DMS79 (cell line): Measurements from ENCODE around the gene CCDC167.

Experiments used
- DNase-seq: peaks from one replicate; lab custom pipeline; 2025; lab: John Stamatoyannopoulos, UW

Gene CCDC167

GRCh38 chr6:37499433-37500293 is at the start of gene CCDC167:
Gene CCDC167, minus strand, starts transcription at chr6:37499893. Its CDS starts 30 bp downstream, at chr6:37499863.
- DNase-seq = peak; percentile 100

- no peak for DNase-seq
Measured at GRCh38 chr6:37549154-37549553, 49.5 kb upstream of the CCDC167 start.

GRCh38 chr6:37548067-37548674 is 48.5 kb upstream of the CCDC167 start:
- no peak for DNase-seq

GRCh38 chr6:37547564-37548061 is 47.9 kb upstream of the CCDC167 start:
- peak; percentile 29 for DNase-seq

GRCh38 chr6:37546141-37546871 is 46.6 kb upstream of the CCDC167 start:
- DNase-seq = no peak

GRCh38 chr6:37544530-37544929 is 44.8 kb upstream of the CCDC167 start:
- no peak for DNase-seq

GRCh38 chr6:37543361-37543760 is 43.7 kb upstream of the CCDC167 start:
- DNase-seq = no peak

- DNase-seq = no peak
Measured at GRCh38 chr6:37541346-37541745, 41.7 kb upstream of the CCDC167 start.

GRCh38 chr6:37540390-37540789 is 40.7 kb upstream of the CCDC167 start:
- no peak for DNase-seq

GRCh38 chr6:37540029-37540352 is 40.3 kb upstream of the CCDC167 start:
- DNase-seq = no peak

- no peak for DNase-seq
Measured at GRCh38 chr6:37539171-37540028, 39.7 kb upstream of the CCDC167 start.

GRCh38 chr6:37538107-37538506 is 38.4 kb upstream of the CCDC167 start:
- DNase-seq = no peak

- DNase-seq = no peak
Measured at GRCh38 chr6:37537548-37537947, 37.9 kb upstream of the CCDC167 start.

GRCh38 chr6:37536491-37537190 is 36.9 kb upstream of the CCDC167 start:
- DNase-seq = peak; percentile 69

- DNase-seq = peak; percentile 57
Measured at GRCh38 chr6:37535759-37536490, 36.2 kb upstream of the CCDC167 start.

- DNase-seq = no peak
Measured at GRCh38 chr6:37535428-37535758, 35.7 kb upstream of the CCDC167 start.

- DNase-seq = no peak
Measured at GRCh38 chr6:37534893-37535292, 35.2 kb upstream of the CCDC167 start.

GRCh38 chr6:37532122-37532521 is 32.4 kb upstream of the CCDC167 start:
- DNase-seq = no peak

- DNase-seq = no peak
Measured at GRCh38 chr6:37531437-37532036, 31.8 kb upstream of the CCDC167 start.

GRCh38 chr6:37531026-37531425 is 31.3 kb upstream of the CCDC167 start:
- DNase-seq = no peak
